NOMO-1 (cell line): ENCODE measurements around the gene GRB2.

ENCODE experiments used
- DNase-seq, 2 experiments: peaks; one replicate each; lab custom pipeline; 2025; ENCODE audit not compliant: unreplicated experiment in 2 of 2; lab: John Stamatoyannopoulos, UW

GRB2 gene

GRCh38 chr17:75416006-75416405, 10.5 kb upstream of the GRB2 start:
- DNase-seq, result no peak

GRCh38 chr17:75414488-75414887, 9.0 kb upstream of the GRB2 start:
- DNase-seq, result no peak

DNA sequence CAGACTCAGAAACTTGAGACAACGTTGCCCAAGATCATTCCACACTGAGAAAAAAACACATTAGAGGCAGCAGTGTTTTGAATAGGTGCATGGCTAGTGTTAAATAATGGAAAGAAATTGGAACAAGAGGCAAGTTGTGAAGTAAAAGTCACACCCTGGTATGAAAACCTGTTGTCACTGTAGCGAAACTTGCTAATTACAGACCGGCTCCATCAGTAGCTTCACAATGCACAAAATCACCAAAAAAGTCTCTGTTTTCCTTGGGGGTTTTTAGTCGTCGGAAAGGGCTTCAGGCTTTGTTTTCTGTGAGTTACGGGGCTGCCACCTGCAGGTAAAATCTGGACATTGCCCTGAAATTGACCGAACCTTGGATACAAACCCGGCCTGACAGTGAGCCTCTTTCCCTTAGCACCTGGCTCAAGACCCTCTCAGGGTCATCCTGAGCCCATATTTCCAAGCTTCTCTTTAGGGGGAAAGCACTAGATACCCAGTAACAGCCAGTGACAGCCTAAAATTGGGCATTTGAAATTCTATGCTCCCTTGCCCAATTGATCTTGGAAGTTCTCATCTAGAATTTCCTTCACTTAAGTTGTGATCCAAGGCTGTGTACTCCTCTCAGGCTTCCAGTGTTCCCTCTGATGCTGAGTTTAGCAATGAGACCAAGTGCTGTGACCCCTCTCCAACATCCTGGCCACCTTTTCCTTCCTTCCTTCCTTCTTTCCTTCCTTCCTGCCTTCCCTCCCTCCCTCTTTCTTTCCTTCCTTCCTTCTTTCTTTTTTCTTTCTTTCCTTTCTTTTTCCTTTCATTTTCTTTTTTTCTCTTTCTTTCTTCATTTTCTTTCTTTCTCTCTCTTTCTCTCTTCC, 7.2 kb upstream of the GRB2 start:
- DNase-seq, result peak; percentile 48 to 67

- no peak for DNase-seq
These were observed 6.0 kb upstream of the GRB2 start for GRCh38 chr17:75411328-75412067.

GRCh38 chr17:75410141-75410540, 4.7 kb upstream of the GRB2 start:
- no peak for DNase-seq

GRCh38 chr17:75407655-75408352, 2.3 kb upstream of the GRB2 start:
- no peak for DNase-seq

- peak in 1 of 2 experiments; percentile 22 for DNase-seq
These were observed 741 bp upstream of the GRB2 start for GRCh38 chr17:75406222-75406615.

GRCh38 chr17:75404731-75405364, 630 bp downstream of the GRB2 start:
- peak in 1 of 2 experiments; percentile 51 for DNase-seq

DNA sequence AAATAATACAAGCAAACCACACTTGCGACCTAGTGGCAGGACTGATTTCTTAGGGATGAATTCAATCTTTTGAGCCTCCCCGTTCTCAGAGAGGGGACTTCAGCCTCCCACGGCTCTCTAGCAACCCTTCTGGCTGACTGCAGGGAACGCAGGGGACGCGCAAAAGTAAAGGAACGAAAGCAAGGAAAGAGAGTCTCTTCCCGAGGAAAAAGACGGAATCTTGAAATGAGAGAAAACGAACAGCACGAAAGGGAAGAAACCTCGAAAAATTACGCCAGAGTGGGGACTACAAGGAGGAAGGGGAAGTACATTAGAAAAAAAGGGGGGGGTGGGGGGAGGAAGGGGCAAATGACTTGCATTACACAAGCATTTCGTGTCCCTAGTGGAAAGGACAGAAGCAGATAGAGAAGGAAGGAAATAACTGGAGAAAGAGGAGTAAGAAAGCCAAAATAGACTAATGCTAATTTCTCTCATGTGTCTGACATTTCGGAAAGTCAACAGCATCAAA, 1.2 kb downstream of the GRB2 start:
- DNase-seq, result peak; percentile 66 to 85

GRCh38 chr17:75403131-75403530, 2.3 kb downstream of the GRB2 start:
- DNase-seq, result peak in 1 of 2 experiments; percentile 23

DNA sequence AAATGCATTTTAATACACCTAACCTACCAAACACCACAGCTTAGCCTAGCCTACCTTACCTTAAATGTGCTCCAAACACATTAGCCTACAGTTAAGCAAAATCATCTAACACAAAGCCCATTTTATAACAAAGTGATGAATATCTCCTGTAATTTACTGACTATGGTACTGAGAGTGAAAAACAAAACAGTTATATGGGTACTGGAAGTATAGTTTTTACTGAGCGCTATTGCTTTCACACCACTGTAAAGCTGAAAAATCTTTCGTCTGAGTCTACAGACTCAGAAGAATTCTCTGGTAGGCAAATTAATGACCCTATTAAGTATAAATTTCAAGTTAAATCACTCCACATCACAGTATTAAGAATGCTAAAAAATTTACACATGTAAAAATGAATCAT, 3.5 kb downstream of the GRB2 start:
- DNase-seq, result no peak

DNA sequence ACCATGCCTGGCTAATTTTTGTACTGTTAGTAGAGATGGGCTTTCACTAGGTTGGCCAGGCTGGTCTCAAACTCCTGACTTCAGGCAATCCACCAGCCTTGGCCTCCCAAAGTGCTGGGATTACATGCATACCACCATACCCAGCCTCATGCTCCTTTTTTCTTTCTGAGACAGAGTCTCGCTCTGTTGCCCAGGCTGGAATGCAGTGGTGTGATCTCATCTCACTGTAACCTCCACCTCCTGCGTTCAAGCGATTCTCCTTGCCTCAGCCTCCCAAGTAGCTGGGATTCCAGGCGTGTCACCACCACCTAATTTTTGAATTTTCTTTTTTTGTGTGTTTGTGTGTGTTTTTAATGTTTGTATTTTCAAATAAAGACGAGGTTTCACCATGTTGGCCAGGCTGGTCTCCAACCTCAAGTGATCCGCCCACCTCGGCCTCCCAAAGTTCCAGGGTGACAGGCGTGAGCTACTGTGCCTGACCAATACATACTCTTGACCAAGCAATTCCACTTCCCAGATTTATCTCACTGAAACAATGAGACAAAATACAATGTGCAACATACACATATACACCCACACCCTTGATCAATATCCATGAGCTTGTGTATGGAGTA, 5.0 kb downstream of the GRB2 start:
- DNase-seq, result no peak

DNA sequence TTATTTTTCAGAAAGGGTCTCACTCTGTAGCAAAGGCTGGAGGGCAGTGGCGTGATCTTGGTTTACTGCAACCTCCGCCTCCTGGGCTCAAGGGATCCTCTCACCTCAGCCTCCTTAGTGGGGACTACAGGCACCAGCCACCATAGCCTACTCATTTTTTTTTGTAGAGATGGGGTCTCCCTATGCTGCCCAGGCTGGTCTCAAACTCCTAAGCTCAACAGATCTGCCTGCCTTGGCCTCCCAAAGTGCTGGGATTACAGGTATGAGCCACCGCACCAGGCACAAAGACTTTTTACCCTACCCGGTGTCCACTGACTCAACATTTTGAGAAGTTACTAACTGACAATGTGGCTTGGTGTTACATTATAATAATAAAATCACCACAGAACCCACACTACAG, 7.2 kb downstream of the GRB2 start:
- peak in 1 of 2 experiments; percentile 16 for DNase-seq

- no peak for DNase-seq
These were observed 8.3 kb downstream of the GRB2 start for GRCh38 chr17:75397217-75397616.

GRCh38 chr17:75396796-75397195, 8.7 kb downstream of the GRB2 start:
- no peak for DNase-seq

DNA sequence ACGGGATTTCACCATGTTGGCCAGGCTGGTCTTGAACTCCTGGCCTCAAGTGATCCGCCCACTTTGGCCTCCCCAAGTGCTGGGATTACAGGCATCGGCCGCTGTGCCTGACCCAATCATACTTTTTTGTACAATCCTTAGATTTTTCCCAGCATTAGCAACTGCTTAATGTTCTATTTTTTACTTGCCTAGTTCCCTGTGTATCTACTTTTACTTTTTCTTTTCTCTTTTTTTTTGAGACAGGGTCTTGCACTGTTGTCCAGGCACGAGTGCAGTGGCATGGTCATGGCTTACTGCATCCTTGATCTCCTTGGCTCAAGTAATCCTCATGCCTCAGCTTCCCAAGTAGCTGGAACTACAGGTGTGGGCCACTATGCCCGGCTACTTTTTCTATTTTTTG, 9.5 kb downstream of the GRB2 start:
- DNase-seq, result no peak

GRCh38 chr17:75394332-75394918, 11.1 kb downstream of the GRB2 start:
- DNase-seq, result no peak

DNA sequence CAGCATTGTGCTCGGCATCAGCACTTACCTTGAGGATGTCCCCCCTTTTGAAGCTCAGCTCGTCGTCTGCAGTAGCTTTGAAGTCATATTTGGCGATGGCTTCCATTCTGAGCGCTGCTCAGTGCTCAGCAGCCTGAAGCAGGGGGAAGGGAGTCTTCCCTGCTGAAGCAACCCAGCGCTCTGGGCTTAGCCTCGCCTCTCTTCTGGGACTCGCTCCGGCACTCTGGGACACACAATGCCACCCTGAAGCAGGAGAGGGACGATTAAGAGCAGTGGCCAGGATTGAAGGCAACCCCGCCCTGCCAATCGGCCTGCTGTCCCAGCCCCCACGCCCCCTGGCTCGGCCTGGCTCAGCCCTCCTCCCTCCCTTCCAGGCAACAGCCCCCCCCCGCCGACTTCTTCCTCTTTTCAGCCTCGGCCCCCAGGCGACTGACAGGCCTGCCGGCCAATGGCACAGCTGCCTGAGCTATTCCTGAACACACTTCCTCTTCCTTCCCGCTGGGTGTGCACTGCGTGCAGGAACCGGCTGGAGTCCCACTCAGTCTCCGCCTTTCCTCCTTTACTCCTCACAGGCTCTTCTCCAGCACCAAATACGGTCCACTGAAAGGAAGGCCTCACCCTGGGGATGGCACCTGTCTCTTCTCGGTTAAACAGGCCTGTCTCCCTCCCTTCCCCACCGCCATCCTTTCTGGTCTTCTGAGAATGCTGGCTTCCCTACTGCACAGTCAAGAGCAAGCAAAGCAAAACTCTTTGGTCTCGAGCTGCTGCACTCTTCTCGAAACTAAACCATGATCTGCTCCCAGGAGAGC, 11.8 kb downstream of the GRB2 start:
- DNase-seq, result peak; percentile 94 to 96

- no peak for DNase-seq
These were observed 12.9 kb downstream of the GRB2 start for GRCh38 chr17:75392559-75392958.
